Mesendoderm (in vitro differentiated cells): ENCODE data around the gene CYTH3. TPM values are rescaled to one million over a fixed set of nuclear protein-coding genes. Genes with fewer than 3 reads are reported as not detected.

ENCODE experiments used
- DNase-seq: peaks from one replicate; pipeline ENCODE4 v3.0.0; 2013
- H2AK5ac ChIP-seq: 2 replicates; pipeline ENCODE4 v1.6.1; 2013; ENCODE audit warnings: low read length, inconsistent platforms
- H2BK120ac ChIP-seq: 2 replicates; pipeline ENCODE4 v1.6.1; 2013; ENCODE audit warnings: low read depth, mild to moderate bottlenecking, low read length, moderate library complexity, mixed read lengths
- H2BK15ac ChIP-seq: replicated peaks from 2 replicates; pipeline ENCODE4 v1.6.1; 2013; ENCODE audit warnings: low read depth, mild to moderate bottlenecking, moderate library complexity
- H2BK5ac ChIP-seq: 2 replicates; pipeline ENCODE4 v1.6.1; 2013; ENCODE audit warnings: low read length, inconsistent platforms
- H3K18ac ChIP-seq: 2 replicates; pipeline ENCODE4 v1.6.1; 2013; ENCODE audit warnings: mild to moderate bottlenecking, low read length, mixed read lengths
- H3K23ac ChIP-seq: one replicate; pipeline ENCODE4 v1.6.1; 2013; ENCODE audit warnings: low read length
- H3K27ac ChIP-seq: 2 replicates; pipeline ENCODE4 v1.5.1; 2013; ENCODE audit warnings: low read depth, mild to moderate bottlenecking, inconsistent platforms, low read length, moderate library complexity
- H3K27me3 ChIP-seq: 2 replicates; pipeline ENCODE4 v1.6.1; 2013; ENCODE audit warnings: low read length, control low read depth, mild to moderate bottlenecking, inconsistent platforms; ENCODE audit not compliant: insufficient read depth, poor library complexity
- H3K36me3 ChIP-seq: 2 replicates; pipeline ENCODE4 v1.6.1; 2013; ENCODE audit warnings: low read length, inconsistent platforms; ENCODE audit not compliant: control insufficient read depth, insufficient read depth
- H3K4ac ChIP-seq: one replicate; pipeline ENCODE4 v1.6.1; 2013; ENCODE audit warnings: low read depth, mild to moderate bottlenecking, low read length, moderate library complexity
- H3K4me1 ChIP-seq: 2 replicates; pipeline ENCODE4 v1.6.1; 2013; ENCODE audit warnings: low read depth, low read length, inconsistent platforms; ENCODE audit not compliant: control insufficient read depth
- H3K4me2 ChIP-seq: 2 replicates; pipeline ENCODE4 v1.6.1; 2013; ENCODE audit warnings: low read length
- H3K4me3 ChIP-seq: 2 replicates; pipeline ENCODE4 v1.5.1; 2013; ENCODE audit warnings: mild to moderate bottlenecking, low read length
- H3K56ac ChIP-seq: one replicate; pipeline ENCODE4 v1.6.1; 2013; ENCODE audit warnings: low read length
- H3K79me1 ChIP-seq: 2 replicates; pipeline ENCODE4 v1.6.1; 2013; ENCODE audit warnings: low read length, inconsistent platforms
- H3K79me2 ChIP-seq: 2 replicates; pipeline ENCODE4 v1.6.1; 2013; ENCODE audit warnings: mild to moderate bottlenecking, low read length; ENCODE audit not compliant: control insufficient read depth, insufficient read depth
- H3K9ac ChIP-seq: 2 replicates; pipeline ENCODE4 v1.6.1; 2013; ENCODE audit warnings: low read length, inconsistent platforms
- H4K5ac ChIP-seq: one replicate; pipeline ENCODE4 v1.6.1; 2013; ENCODE audit warnings: low read length
- H4K8ac ChIP-seq: one replicate; pipeline ENCODE4 v1.6.1; 2013; ENCODE audit warnings: low read depth, mild to moderate bottlenecking, control low read depth, low read length, moderate library complexity
- whole genome bisulfite sequencing: extraction: QIAGEN DNeasy Blood & Tissue Kit; methylation state at CpG from one replicate; pipeline ENCODE4 v1.1.7; 2013; ENCODE audit warnings: low lambda C conversion rate, missing lambda C conversion rate; ENCODE audit not compliant: insufficient coverage; ENCODE audit errors: extremely low coverage; 5-methylcytosine and 5-hydroxymethylcytosine counted together
- polyA plus RNA-seq, 2 experiments: library from polyadenylated mRNA; stranded (reverse); fragments of 200-250 nt; gene quantifications; one replicate each; pipeline ENCODE4 v1.2.3, GENCODE V29; 2013

Gene CYTH3
- 9.0 TPM for polyA plus RNA-seq (2013, experiment 1 of 2)
- 9.2 TPM for polyA plus RNA-seq (2013, experiment 2 of 2)

GRCh38 chr7:6272481-6273323 lies at the start of gene CYTH3:
CYTH3 (minus strand) TSS chr7:6272624; CDS start chr7:6272507, 117 bp downstream.
- Histone ChIP-seq H3K23ac (peak within 1 kb of the TSS; percentile 66), H4K8ac (no peak within 1 kb of the TSS), H3K27ac (no peak within 1 kb of the TSS), H3K9ac (peak within 1 kb of the TSS; percentile 88), H3K79me2 (peaks cover 8% of the 10 kb centered on the region), H3K4me1 (peaks cover 3% of the 10 kb centered on the region), H4K5ac (no peak within 1 kb of the TSS), H2BK120ac (no peak within 1 kb of the TSS), H3K4me2 (peak within 1 kb of the TSS; percentile 99), H3K27me3 (no peaks in the 10 kb centered on the region), H3K79me1 (peaks cover 8% of the 10 kb centered on the region), H3K18ac (peak within 1 kb of the TSS; percentile 92), H3K4me3 (peak within 1 kb of the TSS; percentile 80), H3K4ac (no peak within 1 kb of the TSS), H2BK15ac (no peak within 1 kb of the TSS), H2AK5ac (no peak within 1 kb of the TSS), H3K36me3 (no peaks in the 10 kb centered on the region), H2BK5ac (no peak within 1 kb of the TSS), H3K56ac (peak within 1 kb of the TSS; percentile 97)
- WGBS = no CpG with 5 or more reads among the region's 67 CpGs
- DNase-seq = peak; percentile 84

GRCh38 chr7:6320791-6321190 lies 48.4 kb upstream of the CYTH3 start:
- Histone ChIP-seq H2BK5ac (no peak overlapping the region), H3K18ac (no peak overlapping the region), H3K27ac (no peak overlapping the region), H3K9ac (no peak overlapping the region), H3K4ac (no peak overlapping the region), H3K4me3 (no peak overlapping the region), H3K4me1 (no peaks in the 10 kb centered on the region), H3K36me3 (no peaks in the 10 kb centered on the region), H4K8ac (no peak overlapping the region), H2BK120ac (no peak overlapping the region), H3K56ac (no peak overlapping the region), H3K27me3 (no peaks in the 10 kb centered on the region), H3K79me2 (no peaks in the 10 kb centered on the region), H4K5ac (no peak overlapping the region), H2BK15ac (no peak overlapping the region), H3K79me1 (no peaks in the 10 kb centered on the region), H3K23ac (no peak overlapping the region), H2AK5ac (no peak overlapping the region), H3K4me2 (no peak overlapping the region)
- DNase-seq = no peak
- no CpG with 5 or more reads among the region's 1 CpG for WGBS

GRCh38 chr7:6317797-6318438 lies 45.5 kb upstream of the CYTH3 start:
- Histone ChIP-seq H3K79me2 (no peaks in the 10 kb centered on the region), H4K5ac (no peak overlapping the region), H3K18ac (no peak overlapping the region), H3K23ac (peak overlapping the region; percentile 80), H3K27me3 (no peaks in the 10 kb centered on the region), H3K9ac (no peak overlapping the region), H3K56ac (peak overlapping the region; percentile 74), H3K4ac (no peak overlapping the region), H2BK120ac (no peak overlapping the region), H3K4me2 (no peak overlapping the region), H3K79me1 (no peaks in the 10 kb centered on the region), H3K36me3 (no peaks in the 10 kb centered on the region), H2AK5ac (no peak overlapping the region), H3K4me1 (no peaks in the 10 kb centered on the region), H2BK5ac (no peak overlapping the region), H2BK15ac (no peak overlapping the region), H3K4me3 (no peak overlapping the region), H3K27ac (no peak overlapping the region), H4K8ac (no peak overlapping the region)
- DNase-seq = peak; percentile 15
- WGBS = no CpG with 5 or more reads among the region's 16 CpGs

- Histone ChIP-seq H3K4me1 (no peaks in the 10 kb centered on the region), H3K56ac (no peak overlapping the region), H3K27ac (no peak overlapping the region), H3K36me3 (no peaks in the 10 kb centered on the region), H3K4me2 (no peak overlapping the region), H3K79me2 (no peaks in the 10 kb centered on the region), H3K23ac (no peak overlapping the region), H4K8ac (no peak overlapping the region), H4K5ac (no peak overlapping the region), H2AK5ac (no peak overlapping the region), H2BK15ac (no peak overlapping the region), H3K18ac (no peak overlapping the region), H2BK120ac (no peak overlapping the region), H3K79me1 (no peaks in the 10 kb centered on the region), H3K27me3 (no peaks in the 10 kb centered on the region), H3K4me3 (no peak overlapping the region), H3K4ac (no peak overlapping the region), H3K9ac (no peak overlapping the region), H2BK5ac (no peak overlapping the region)
- no CpG with 5 or more reads among the region's 6 CpGs for whole genome bisulfite sequencing
- DNase-seq = no peak
Observed at GRCh38 chr7:6316226-6316625, 43.8 kb upstream of the CYTH3 start.

GRCh38 chr7:6315746-6316145 lies 43.3 kb upstream of the CYTH3 start:
- no peaks in the 10 kb centered on the region for H3K4me1 ChIP-seq
- no peaks in the 10 kb centered on the region for H3K79me1 ChIP-seq
- no peaks in the 10 kb centered on the region for H3K79me2 ChIP-seq
- no peak overlapping the region for H4K8ac ChIP-seq
- no peak overlapping the region for H3K23ac ChIP-seq
- H3K4me2 ChIP-seq = no peak overlapping the region
- H3K4ac ChIP-seq = no peak overlapping the region
- no peak overlapping the region for H3K4me3 ChIP-seq
- H4K5ac ChIP-seq = no peak overlapping the region
- no peak overlapping the region for H2AK5ac ChIP-seq
- no peaks in the 10 kb centered on the region for H3K36me3 ChIP-seq
- no peak overlapping the region for H3K18ac ChIP-seq
- H3K56ac ChIP-seq = no peak overlapping the region
- H2BK120ac ChIP-seq = no peak overlapping the region
- no peak overlapping the region for H2BK15ac ChIP-seq
- H2BK5ac ChIP-seq = no peak overlapping the region
- no peak for DNase-seq
- WGBS = no CpG with 5 or more reads among the region's 8 CpGs
- no peak overlapping the region for H3K9ac ChIP-seq
- no peaks in the 10 kb centered on the region for H3K27me3 ChIP-seq
- H3K27ac ChIP-seq = no peak overlapping the region
